Muscle layer of colon (tissue), 2 donors: ENCODE measurements around the gene PDE4B.
"Not testable (repeated sequence)": the region's sequence is repeated elsewhere in the genome, so short reads cannot be mapped to it uniquely, and the experiment has no call there.

Experiments
- H3K27ac ChIP-seq: one replicate; pipeline ENCODE4 v1.7.0; 2013; ENCODE audit warnings: low read depth, mild to moderate bottlenecking, low read length, moderate library complexity
- H3K27me3 ChIP-seq, 2 donors: one replicate each; pipeline ENCODE4 v1.7.0; 2013; ENCODE audit warnings: low read length in 2 of 2, mild to moderate bottlenecking in 2 of 2; ENCODE audit not compliant: insufficient read depth in 2 of 2, control insufficient read depth in 1 of 2
- H3K36me3 ChIP-seq: one replicate; pipeline ENCODE4 v1.7.0; 2013; ENCODE audit warnings: mild to moderate bottlenecking, low read length; ENCODE audit not compliant: insufficient read depth
- H3K4me1 ChIP-seq: one replicate; pipeline ENCODE4 v1.7.0; 2013; ENCODE audit warnings: mild to moderate bottlenecking, low read length; ENCODE audit not compliant: insufficient read depth
- H3K4me3 ChIP-seq, 2 donors: one replicate each; pipeline ENCODE4 v1.7.0; 2013; ENCODE audit warnings: low read length in 2 of 2, low read depth in 1 of 2, mild to moderate bottlenecking in 1 of 2, moderate library complexity in 1 of 2
- H3K9ac ChIP-seq: one replicate; pipeline ENCODE4 v1.7.0; 2013; ENCODE audit warnings: low read length
- H3K9me3 ChIP-seq: one replicate; pipeline ENCODE4 v1.7.0; 2013; ENCODE audit warnings: mild to moderate bottlenecking, low read length
- donor health status: abdominal sarcoma.
- donor health status: Adenocarcinoma of cecum.

The PDE4B gene

DNA sequence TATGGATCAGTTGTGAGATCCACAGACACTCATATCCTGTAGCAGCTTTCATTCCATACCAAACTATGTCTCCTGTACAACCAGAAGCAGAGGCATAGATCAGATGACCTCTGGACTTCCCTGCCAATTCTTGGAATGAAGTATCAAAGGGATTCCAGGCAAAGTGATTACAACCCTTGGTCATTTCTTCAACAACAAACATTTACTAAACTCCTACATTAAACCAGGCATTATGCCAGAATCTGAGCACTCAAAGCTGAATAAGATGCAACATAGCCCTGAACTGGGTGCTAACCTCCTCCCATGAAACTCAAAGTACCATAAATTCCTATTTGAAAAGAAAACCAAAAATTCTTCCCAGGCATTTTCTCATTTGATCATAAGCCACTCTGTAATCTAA lies 620.0 kb downstream of the PDE4B start:
- Histone ChIP-seq H3K9ac (no peak overlapping the region), H3K9me3 (no peaks in the 10 kb centered on the region), H3K27ac (no peak overlapping the region), H3K36me3 (no peaks in the 10 kb centered on the region), H3K27me3 (no peaks in the 10 kb centered on the region), H3K4me1 (no peaks in the 10 kb centered on the region), H3K4me3 (no peak overlapping the region)

DNA sequence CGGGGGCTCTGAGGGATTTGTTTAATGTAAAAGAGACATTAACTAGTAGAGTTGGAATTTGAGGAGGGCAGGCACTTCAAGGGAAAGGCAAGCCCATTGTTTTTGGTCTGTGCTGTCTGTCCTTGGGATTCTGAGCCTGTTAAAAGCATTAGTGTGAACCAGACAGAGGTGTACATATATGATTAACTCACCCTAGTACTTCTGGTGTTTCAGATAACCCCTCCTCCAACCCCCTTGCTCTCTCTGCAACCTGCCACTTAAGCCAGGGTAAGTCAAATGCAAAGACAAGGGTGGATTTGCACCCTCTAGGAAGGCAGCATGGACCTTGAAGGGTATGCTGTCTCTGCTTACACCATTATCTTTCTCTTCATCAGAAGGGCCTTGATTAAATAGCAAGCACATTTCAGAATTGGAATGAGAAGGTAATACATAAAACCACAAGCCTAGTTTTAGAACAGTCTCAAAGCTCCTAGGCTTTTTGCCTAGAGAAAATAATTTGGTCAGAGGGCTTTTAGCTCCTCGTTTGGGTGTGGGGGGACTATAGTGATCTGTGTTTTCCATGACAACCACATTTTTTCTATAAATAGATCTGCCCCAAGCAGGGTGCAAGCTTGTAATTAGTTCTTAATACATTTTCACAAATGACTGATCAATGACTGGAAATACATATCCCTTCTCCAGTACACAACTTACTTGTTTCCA lies 620.6 kb downstream of the PDE4B start:
- no peak overlapping the region for H3K4me3 ChIP-seq
- H3K36me3 ChIP-seq = no peaks in the 10 kb centered on the region
- no peak overlapping the region for H3K27ac ChIP-seq
- no peak overlapping the region for H3K9ac ChIP-seq
- H3K27me3 ChIP-seq = no peaks in the 10 kb centered on the region
- H3K4me1 ChIP-seq = no peaks in the 10 kb centered on the region
- H3K9me3 ChIP-seq = no peaks in the 10 kb centered on the region

DNA sequence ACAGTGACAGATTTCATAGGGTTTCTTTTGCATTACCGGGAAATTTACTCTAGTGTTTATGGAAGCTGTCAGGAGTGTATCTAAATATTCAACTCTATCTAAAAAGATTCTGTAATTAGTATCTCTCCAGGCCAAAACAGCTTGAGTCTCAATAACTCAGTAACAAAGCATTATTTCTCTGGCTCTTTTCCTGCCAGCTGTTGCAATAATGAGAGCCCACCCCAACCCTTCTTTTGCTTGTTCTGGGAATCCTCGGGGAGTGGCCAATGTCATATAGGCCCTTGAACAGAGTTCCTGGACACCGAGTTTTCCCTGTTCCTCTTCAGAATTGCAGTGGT lies 621.1 kb downstream of the PDE4B start:
- Histone ChIP-seq H3K9ac (no peak overlapping the region), H3K27ac (no peak overlapping the region), H3K36me3 (no peaks in the 10 kb centered on the region), H3K4me3 (no peak overlapping the region), H3K4me1 (no peaks in the 10 kb centered on the region), H3K9me3 (no peaks in the 10 kb centered on the region), H3K27me3 (no peaks in the 10 kb centered on the region)

DNA sequence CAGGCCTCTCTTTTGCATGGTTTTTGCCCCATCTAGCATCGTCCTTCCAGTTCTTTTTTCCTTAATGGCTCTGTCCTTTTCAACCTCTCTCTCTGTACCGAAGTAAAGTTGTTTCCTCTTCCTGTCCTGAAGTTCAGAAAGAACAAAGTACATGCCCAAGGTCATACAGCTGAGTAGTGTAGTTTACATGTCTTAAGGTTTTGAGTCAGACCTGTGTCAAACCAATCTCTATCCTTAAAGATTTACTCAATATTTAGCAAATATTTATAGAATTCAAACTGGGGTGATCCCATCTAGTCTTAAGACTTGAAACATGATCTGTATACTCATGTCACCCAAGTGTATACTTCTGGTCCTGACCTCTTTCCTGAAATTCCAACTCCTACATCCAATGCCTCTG lies 622.6 kb downstream of the PDE4B start:
- no peak overlapping the region for H3K27ac ChIP-seq
- H3K9me3 ChIP-seq = no peaks in the 10 kb centered on the region
- no peaks in the 10 kb centered on the region for H3K4me1 ChIP-seq
- H3K36me3 ChIP-seq = no peaks in the 10 kb centered on the region
- H3K27me3 ChIP-seq = no peaks in the 10 kb centered on the region
- no peak overlapping the region for H3K9ac ChIP-seq
- H3K4me3 ChIP-seq = no peak overlapping the region

DNA sequence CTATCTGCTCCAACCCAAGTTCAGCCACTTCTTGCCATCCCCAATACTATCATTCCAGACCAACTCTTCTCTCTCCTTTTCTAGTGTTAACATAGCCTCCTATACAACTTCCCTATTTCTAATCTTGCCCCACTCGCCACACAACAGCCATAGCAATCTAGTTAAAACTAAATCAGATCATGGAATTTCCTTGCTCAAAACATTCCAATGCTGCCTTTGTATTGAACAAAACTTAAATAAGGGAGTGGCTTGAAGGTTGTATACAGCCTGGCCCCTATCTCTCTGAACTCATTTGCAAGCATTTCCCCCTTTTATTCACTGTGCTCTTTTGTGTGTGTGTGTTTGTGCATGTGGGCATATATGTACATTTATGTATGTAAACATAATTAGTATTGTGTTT lies 623.2 kb downstream of the PDE4B start:
- no peak overlapping the region for H3K9ac ChIP-seq
- H3K27me3 ChIP-seq = no peaks in the 10 kb centered on the region
- no peaks in the 10 kb centered on the region for H3K36me3 ChIP-seq
- H3K9me3 ChIP-seq = no peaks in the 10 kb centered on the region
- H3K27ac ChIP-seq = no peak overlapping the region
- H3K4me1 ChIP-seq = no peaks in the 10 kb centered on the region
- H3K4me3 ChIP-seq = no peak overlapping the region

DNA sequence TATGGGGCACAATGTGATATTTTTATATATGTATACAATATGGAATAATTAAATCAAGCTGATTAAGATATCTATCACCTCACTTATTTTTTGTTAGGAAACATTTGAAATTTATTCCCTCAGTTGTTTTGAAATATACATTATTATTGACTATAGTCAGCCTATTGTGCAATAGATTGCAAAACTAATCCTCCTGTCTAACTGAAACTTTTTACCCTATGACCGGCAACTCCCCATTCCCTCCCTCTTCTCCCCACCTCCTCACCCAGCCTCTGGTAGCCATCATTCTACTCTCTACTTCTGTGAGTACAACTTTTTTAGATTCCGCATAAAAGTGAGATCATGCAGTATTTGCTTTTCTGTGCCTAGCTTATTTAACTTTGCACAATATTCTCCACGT lies 623.6 kb downstream of the PDE4B start:
- H3K27me3 ChIP-seq = no peaks in the 10 kb centered on the region
- H3K4me1 ChIP-seq = no peaks in the 10 kb centered on the region
- H3K27ac ChIP-seq = no peak overlapping the region
- no peak overlapping the region for H3K4me3 ChIP-seq
- no peaks in the 10 kb centered on the region for H3K36me3 ChIP-seq
- no peak overlapping the region for H3K9ac ChIP-seq
- no peaks in the 10 kb centered on the region for H3K9me3 ChIP-seq

DNA sequence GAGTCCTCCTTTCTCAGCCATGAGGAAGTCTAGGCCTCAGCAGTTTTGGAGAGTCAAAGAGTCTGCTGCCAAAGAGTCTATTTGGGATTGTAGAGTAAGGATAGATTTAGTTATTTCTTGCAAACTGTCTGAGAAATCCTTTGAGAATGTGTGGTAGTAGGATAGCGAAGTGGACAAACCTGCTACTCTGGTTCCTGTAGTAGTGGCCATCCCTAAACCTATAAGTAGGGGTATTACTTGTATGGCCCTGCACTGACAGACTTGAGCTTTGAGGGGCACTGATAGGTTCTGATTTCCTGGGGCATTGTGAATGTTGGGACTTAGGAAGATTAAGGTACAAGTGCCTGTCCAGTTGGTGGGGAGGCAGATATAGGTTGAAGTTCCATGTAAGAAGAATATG lies 625.3 kb downstream of the PDE4B start:
- Histone ChIP-seq H3K9ac (no peak overlapping the region), H3K36me3 (no peaks in the 10 kb centered on the region), H3K27me3 (no peaks in the 10 kb centered on the region), H3K27ac (no peak overlapping the region), H3K9me3 (no peaks in the 10 kb centered on the region), H3K4me3 (no peak overlapping the region), H3K4me1 (no peaks in the 10 kb centered on the region)

DNA sequence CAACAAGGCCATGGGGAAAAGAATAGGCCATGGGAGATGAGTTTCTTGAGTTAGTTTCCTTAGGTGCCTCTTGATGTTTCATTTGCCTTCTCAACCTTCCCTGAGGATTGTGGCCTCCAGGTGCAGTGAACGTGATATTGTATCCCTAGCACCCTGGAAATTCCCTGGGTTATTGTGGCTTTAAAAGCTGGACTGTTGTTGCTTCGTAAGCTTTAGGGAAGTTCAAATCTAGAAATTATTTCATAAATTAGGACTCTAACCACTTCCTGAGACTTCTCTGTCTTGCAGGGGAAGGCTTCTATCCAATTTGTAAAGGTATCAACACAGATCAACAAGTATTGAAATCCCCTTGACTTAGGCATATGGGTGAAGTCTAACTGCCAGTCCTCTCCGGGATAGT lies 627.5 kb downstream of the PDE4B start:
- H3K27me3 ChIP-seq, H3K9me3 ChIP-seq, H3K4me1 ChIP-seq, H3K27ac ChIP-seq, H3K4me3 ChIP-seq, H3K36me3 ChIP-seq, H3K9ac ChIP-seq: not testable (repeated sequence)

DNA sequence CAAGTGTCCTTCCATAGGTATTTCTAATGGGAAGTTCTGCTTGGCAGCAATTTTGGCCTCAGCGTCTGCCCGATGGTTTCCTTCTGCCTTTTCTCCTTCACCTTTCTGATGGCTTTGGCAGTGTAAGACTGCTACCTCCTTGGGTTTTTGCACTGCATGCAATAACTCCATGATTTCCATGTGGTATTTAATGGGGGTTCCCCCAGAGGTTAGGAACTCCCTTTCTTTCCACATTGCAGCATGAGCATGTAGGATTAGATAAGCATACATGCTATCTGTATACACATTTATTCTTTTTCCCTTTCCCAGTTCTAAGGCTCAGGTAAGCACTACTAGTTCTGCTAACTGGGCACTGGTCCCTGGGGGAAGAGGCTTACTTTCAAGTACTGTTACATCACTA lies 628.2 kb downstream of the PDE4B start:
- H3K4me1 ChIP-seq, H3K9ac ChIP-seq, H3K9me3 ChIP-seq, H3K36me3 ChIP-seq, H3K27ac ChIP-seq, H3K27me3 ChIP-seq, H3K4me3 ChIP-seq: not testable (repeated sequence)

DNA sequence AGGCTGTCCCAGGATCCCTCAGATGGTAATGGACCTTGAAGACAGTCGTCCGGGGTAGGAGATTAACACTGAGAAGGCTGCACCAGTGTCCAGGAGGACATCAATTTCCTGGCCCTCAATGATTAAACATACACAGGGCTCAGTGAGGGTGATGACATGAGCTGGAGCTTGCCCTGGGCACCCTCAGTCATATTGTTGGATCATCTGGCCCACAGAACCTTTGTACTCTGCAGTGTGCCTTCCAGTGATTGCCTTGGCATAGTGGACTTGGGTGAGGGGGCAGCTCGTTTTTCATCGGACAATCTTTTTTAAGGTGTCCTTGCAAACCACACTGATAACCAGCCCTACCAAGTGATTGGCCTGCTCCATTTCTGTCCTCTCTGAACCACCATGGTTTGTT lies 630.1 kb downstream of the PDE4B start:
- no peaks in the 10 kb centered on the region for H3K9me3 ChIP-seq
- no peaks in the 10 kb centered on the region for H3K27me3 ChIP-seq
- no peak overlapping the region for H3K9ac ChIP-seq
- no peaks in the 10 kb centered on the region for H3K4me1 ChIP-seq
- no peaks in the 10 kb centered on the region for H3K36me3 ChIP-seq
- H3K4me3 ChIP-seq = no peak overlapping the region
- H3K27ac ChIP-seq = no peak overlapping the region
